Stimulated activated CD4-positive, alpha-beta T cell treated with anti-CD3 and anti-CD28 coated beads, Interleukin-1b, Interleukin-23, amount 100 ng/mL, for 4 hours (primary cell): ENCODE data around the gene RAD50.
"Not testable (repeated sequence)": the region's sequence is repeated elsewhere in the genome, so short reads cannot be mapped to it uniquely, and the experiment has no call there.

Source experiments
- DNase-seq, 2 donors: peaks; one replicate each; pipeline ENCODE4 v3.0.0-alpha.2; 2020; ENCODE audit warnings: low read depth in 2 of 2

RAD50 gene

DNA sequence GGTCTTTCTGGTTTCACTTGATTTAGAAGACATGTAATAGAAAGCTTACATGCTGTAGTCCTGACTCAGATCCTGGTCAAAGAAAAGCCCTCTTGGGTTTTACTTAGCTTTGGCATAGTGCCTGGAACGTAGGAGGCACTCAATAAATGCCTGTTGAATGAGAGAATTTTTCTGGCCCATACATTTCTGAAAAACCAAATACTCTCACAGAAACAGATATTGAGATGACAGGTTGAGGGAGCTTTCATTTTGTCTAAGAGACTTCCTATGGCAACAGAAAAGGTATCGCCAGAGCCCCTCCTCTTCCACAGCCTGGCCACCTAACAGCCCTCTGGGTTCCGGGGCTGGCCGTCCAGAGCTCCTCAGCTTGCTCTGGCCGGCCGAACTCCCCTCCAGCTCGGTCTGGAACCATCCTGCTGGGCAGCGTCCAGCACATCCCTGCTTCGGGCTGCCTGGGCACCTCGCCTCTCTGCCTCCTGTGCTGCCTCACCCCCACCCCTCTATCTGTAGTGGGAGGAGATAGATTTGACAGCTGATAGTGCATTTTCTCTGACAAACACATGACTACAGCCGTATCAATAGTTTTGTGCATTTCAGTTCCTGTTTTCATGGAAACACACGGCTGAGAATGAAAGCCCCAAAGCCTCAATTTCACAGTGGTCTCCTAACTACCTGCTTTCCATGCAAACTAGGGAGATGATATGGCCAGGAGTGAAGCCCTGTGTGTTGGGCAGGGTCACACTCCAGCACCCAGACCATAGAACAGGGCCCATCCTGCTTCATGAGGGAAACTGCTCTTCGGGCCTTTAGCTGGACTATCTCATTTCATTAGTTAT is 118.1 kb downstream of the RAD50 start:
- no peak for DNase-seq

DNA sequence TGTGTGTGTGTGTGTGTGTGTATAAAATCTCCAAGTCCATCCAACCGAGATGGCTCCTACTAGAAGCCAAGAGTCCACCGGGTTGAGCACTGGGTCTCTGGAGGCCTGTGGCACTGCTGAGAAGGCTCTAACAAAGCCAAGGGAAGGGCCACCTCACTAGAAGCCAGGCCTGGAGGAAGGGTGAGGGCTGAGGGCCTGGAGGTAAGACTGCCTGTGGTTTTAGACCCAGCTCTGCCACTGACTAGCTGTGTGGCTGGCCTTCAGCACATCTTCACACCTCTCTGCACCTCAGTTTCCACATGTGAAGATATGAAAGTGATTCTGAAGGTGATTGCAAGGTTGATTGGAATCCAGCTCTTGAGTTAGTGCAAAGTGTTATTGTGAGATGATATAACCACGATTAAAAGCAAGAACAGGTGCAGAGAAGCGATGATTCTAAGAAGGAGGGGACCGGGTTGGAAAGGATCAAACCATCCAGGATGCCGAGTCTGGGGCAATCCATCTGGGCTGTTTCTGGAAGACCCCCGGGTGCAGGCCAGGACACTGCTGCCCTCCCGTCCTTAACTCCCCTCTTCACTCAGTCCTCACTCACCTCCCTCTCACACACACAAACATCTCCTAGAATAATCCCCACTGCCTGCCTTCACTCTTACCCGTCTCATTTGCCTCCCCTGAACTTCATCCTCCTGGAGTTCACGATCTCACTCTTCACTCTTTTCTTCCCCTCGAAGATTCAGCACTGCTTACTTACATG is 119.3 kb downstream of the RAD50 start:
- no peak for DNase-seq

DNA sequence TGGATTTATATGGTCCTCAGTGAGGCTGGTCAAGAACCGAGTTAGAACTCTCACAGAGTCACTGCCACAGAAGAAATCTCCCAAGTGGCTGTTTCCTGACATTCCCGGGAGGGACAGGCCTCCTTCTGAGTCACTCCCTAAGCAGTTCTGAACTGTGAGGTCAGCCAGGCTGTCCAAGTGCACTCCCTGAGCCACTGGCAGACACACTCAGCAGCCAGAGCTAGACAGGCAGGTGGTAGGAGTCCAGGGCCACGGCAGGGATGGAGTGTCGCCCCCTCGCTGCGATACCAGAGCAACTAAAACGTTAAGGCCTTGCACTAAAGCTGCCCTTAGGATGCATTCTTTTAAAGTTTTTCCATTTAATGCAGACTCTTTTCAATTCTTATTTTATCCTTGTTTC is 120.4 kb downstream of the RAD50 start:
- no peak for DNase-seq

DNA sequence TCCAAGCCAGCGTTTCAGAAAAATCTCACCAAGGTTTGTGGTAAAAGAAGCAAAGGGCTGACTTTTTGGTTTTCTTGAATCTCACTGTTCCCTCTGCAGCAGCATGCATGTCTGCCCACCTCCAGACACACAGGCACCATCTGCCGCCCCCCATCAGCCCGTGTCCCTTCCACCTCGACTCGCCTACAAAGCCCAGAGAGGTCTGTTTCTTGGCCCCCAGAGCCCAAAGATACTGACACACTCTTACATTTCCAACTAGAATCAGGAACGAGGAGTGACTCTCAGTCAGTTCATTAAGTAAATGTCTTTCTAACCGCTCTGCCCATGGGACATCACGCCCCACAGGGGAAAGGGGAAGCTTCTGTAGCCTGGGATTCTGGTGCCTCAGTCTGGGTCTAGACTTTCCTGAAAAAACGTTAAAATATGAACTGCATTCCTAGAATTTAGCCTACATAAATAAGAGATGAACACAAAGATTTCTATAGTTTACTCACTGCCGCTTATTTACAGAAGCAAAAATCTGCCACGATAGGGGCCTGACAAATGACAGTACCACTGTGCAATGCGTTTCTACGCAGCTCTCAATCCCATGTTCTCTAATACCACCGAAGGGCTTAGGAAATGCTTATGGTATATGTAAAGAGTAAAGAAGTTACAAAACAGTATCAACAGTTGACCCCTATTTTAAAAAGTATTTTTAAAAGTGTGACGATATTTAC is 121.1 kb downstream of the RAD50 start:
- DNase-seq = no peak

GRCh38 chr5:132678735-132679134 is 122.0 kb downstream of the RAD50 start:
- DNase-seq = no peak

DNA sequence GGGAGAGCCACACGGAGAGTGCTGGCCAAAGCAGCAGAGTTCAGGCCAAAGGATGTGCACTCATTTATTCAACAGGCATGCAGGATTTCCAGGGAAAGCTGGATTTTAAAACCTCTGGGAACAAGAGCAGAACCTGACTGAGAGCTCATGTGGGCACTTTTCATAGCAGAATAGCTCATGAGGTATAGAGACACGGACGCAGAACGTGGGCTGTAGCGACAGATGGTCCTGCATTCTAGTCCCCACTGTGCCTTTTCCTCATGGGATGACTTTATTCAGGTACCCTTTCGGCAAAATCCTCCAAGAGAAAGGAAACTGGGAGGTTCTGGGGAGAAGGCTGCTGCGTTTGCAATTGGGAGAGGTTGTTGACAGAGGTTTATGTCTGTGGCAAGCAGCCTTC is 122.4 kb downstream of the RAD50 start:
- no peak for DNase-seq

- DNase-seq = no peak
Observed at GRCh38 chr5:132679717-132680380, 123.1 kb downstream of the RAD50 start.

GRCh38 chr5:132680780-132681475 is 124.2 kb downstream of the RAD50 start:
- DNase-seq = no peak

- no peak for DNase-seq
Observed at GRCh38 chr5:132681476-132681831, 124.7 kb downstream of the RAD50 start.

GRCh38 chr5:132681983-132682382 is 125.2 kb downstream of the RAD50 start:
- DNase-seq = no peak

DNA sequence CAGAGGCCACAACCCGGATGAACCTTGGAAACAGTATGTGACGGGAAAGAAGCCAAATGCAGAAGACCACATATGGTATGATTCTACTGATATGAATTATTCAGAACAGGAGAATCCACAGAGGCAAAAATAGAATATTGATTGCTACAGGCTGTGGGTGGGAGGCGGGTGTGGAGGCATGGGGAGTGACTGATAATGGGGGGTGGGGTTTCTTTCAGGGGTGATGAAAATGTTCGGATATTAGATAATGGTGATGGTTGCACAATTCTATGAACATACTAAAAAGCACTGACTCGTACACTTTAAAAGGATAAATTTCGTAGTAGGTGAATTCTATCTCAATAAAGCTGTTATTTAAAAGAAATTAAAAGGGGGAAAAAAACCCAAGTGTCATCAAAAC is 127.7 kb downstream of the RAD50 start:
- no peak for DNase-seq

- no peak for DNase-seq
Observed at GRCh38 chr5:132684922-132685720, 128.3 kb downstream of the RAD50 start.

- no peak for DNase-seq
Observed at GRCh38 chr5:132686193-132686592, 129.4 kb downstream of the RAD50 start.

- no peak for DNase-seq
Observed at GRCh38 chr5:132687995-132688394, 131.2 kb downstream of the RAD50 start.

- no peak for DNase-seq
Observed at GRCh38 chr5:132688536-132689339, 132.0 kb downstream of the RAD50 start.

DNA sequence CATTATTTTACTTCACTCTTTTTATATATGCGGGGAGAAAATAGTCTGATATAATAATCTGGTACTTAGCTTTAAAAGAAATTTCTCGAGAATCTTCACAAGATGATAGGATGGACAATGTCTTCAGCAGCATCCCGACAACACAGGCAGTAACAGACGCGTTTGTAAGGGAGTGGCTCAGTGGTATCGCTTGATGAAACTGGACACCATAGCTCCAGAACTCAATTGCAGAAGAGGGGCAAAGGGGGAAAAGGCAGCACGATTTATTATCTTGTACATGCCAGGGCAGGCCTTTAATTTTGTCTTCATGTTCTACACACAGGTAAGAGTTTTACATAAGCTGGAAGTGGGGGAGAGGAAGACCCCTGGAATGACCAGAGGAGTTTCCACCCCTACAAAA is 132.7 kb downstream of the RAD50 start:
- no peak for DNase-seq

DNA sequence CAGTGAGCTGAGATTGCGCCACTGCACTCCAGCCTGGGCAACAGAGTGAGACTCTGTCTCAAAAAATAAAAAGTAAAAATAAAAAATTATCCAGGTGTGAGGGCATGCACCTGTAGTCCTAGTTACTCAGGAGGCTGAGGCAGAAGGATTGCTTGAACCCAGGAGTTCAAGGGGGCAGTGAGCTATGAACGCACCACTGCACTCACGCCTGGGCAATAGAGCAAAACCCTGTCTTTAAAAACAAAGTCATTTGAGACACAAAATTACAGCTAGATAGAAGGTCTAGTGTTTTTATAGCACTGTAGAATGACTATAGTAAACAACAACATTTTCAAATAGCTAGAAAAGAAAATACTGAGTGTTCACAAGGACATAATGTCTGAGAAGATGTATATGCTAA is 133.4 kb downstream of the RAD50 start:
- DNase-seq = no peak

GRCh38 chr5:132691755-132692631 is 135.2 kb downstream of the RAD50 start:
- DNase-seq = not testable (repeated sequence)

DNA sequence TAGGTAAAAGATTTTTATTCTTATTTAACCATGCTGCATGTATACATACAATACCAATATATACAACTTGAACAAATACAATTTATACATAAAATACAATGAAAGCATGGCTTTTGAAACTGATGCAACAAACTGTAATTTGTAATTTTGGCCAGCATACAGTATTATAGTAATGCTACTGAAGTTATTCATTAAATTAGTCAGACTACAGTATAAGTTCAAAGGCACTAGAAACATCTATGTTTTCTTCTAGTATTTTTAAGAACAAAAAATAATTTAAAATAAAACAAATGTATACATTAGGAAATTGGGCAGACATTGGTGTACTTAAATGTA is 135.8 kb downstream of the RAD50 start:
- DNase-seq = no peak
